HFFc6 (cell line): ENCODE measurements around the gene HES6. TPM values are rescaled to one million over a fixed set of nuclear protein-coding genes. Genes with fewer than 3 reads are reported as not detected.

Experiments
- DNase-seq: peaks from one replicate; pipeline ENCODE4 v3.0.0-alpha.2; 2018
- H3K27ac Mint-ChIP-seq: 2 replicates; pipeline ENCODE4 v1.8.0; 2020; ENCODE audit warnings: mild to moderate bottlenecking, mixed read lengths
- H3K27me3 Mint-ChIP-seq: 2 replicates; pipeline ENCODE4 v1.8.0; 2021; ENCODE audit warnings: mild to moderate bottlenecking, moderate library complexity, mixed read lengths; ENCODE audit not compliant: insufficient read depth
- H3K36me3 Mint-ChIP-seq: 2 replicates; pipeline ENCODE4 v1.8.0; 2021; ENCODE audit warnings: low read depth, mixed read lengths
- H3K4me1 Mint-ChIP-seq: 2 replicates; pipeline ENCODE4 v1.8.0; 2020; ENCODE audit warnings: low read depth, mixed read lengths
- H3K4me3 Mint-ChIP-seq: 2 replicates; pipeline ENCODE4 v1.8.0; 2020; ENCODE audit warnings: mild to moderate bottlenecking, moderate library complexity, mixed read lengths
- H3K9me3 Mint-ChIP-seq: 2 replicates; pipeline ENCODE4 v1.8.0; 2020; ENCODE audit warnings: mild to moderate bottlenecking, mixed read lengths
- CTCF ChIP-seq: fragments of 200-600 bp; sonication (generic); IDR thresholded peaks from 2 replicates; pipeline ENCODE4 v1.5.0; 2021; ENCODE audit warnings: antibody characterized with exemption, mild to moderate bottlenecking
- total RNA-seq, 6 experiments: library from RNA; stranded (reverse); fragmentation: NEBNext Ultra II Directional; extraction: Animal tissue kit (Norgen Biotek cat#: 25700); gene quantifications; 2 replicates in 1 of 6; 3 replicates in 5 of 6; pipeline ENCODE4 v1.2.3, GENCODE V29; 2021

HES6 gene
- total RNA-seq, 6 experiments from 2014 or later, result 0.47 to 1.0 (median 0.82) TPM

DNA sequence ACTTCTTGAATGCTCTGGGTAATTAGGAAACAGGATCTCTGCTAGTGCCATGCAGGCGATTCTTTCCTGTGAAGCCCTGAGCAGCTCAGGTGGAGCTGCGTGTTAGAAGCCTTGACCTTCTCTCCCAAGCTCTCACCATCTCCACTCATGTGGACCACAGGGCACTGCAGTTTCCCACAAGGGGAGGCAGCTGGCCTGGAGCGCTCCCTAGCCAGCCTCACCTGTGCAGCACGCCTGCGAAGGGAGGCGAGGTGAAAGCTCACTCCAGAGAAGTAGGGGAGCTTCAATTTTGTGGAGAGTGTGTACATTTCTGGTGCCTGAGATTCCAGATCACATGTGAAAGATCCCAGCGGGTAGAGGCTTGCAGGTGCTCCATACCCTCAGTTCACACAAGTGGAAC, 11.1 kb upstream of the HES6 start:
- H3K27ac Mint-ChIP-seq, result no peak overlapping the region
- no peaks in the 10 kb centered on the region; the same call in 1 of the 2 replicates for H3K27me3 Mint-ChIP-seq

DNA sequence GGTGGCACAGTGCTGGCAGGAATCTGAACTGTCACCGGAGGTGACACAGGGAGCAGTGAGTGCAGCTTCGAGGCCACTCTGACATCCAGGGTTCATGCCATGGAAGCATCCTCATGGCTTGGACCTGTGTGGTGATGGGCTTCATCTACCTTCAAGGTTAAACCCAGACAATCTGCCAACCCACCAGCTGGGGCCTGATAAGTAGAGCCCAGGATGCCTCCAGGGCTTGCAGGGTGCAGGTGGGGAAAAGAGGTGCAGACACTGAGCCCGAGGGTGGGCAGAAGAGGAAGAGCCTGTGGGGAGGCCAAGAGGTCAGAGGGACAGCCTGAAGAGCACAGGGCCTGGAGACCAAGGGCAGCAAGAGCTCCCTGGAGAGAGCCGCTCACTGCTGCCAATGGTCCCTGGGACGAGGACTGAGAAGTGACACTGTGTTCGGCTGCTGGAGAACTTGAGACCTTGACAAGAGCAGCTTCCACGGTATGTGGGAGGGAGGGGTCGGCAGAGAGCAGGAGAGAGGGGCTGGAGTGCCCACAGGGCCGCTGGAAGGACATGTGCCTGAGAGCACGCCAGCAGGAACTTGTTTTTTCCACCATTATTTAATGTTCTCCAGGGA, 8.1 kb upstream of the HES6 start:
- TF ChIP-seq CTCF, result no peak
- peaks cover 2% of the 10 kb centered on the region; the same call in 1 of the 2 replicates for H3K27me3 Mint-ChIP-seq
- no peak overlapping the region for H3K4me3 Mint-ChIP-seq
- H3K27ac Mint-ChIP-seq, result no peak overlapping the region
- no peak for DNase-seq
- H3K9me3 Mint-ChIP-seq, result no peaks in the 10 kb centered on the region
- peaks cover 14% of the 10 kb centered on the region for H3K36me3 Mint-ChIP-seq
- H3K4me1 Mint-ChIP-seq, result no peaks in the 10 kb centered on the region

More for the DNA sequence above, 11.1 kb upstream of the HES6 start:
- no peak for DNase-seq
- Mint-ChIP-seq H3K9me3 (no peaks in the 10 kb centered on the region), H3K36me3 (peaks cover 12% of the 10 kb centered on the region), H3K4me1 (no peaks in the 10 kb centered on the region), H3K4me3 (no peak overlapping the region)
- TF ChIP-seq CTCF, result no peak

DNA sequence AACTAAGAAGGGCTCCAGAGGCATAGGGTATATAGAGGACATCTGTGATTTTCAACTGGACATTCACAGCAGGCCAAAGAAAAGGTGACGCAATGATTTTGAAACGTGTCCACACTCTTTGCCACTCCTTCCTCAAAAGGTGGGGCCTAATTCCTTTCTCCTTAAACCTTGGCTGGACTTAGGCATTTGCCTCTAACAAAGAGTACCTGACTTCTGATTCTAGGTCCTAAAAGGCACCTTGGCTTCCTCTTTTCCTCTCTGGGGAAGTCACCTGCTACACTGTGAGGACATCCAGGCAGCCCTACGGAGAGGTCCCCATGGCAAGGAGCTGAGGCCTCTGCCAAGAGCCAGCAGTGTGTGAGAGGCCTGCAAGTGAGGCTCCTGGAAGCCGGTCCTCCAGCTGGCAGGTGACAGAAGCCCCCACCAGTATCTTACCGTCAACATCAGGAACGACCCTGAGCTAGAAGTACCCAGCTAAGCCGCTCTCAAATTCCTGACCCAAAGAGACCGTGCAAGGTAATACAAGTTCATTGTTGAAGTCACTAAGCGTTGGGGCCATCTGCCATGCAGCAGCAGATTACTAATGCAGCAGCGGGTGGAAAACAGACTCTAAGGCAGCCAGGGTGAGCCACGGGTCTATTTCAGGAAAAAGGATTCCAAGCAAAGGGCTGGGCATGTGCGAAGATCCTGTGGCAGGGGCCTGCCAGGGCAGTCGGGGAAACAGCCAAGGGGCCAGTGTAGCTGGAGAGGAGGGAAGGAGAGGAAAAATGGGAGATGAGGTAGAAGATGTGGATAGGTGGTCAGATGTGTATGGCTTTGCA, 7.4 kb upstream of the HES6 start:
- no peak overlapping the region for H3K27ac Mint-ChIP-seq

GRCh38 chr2:238244151-238244550, 4.3 kb upstream of the HES6 start:
- H3K27ac Mint-ChIP-seq, result no peak overlapping the region
- H3K9me3 Mint-ChIP-seq, result no peaks in the 10 kb centered on the region
- H3K36me3 Mint-ChIP-seq, result peaks cover 6% of the 10 kb centered on the region; the same call in 1 of the 2 replicates
- H3K27me3 Mint-ChIP-seq, result peaks cover 4% of the 10 kb centered on the region; the same call in 1 of the 2 replicates
- no peak for TF ChIP-seq CTCF
- DNase-seq, result no peak
- no peaks in the 10 kb centered on the region for H3K4me1 Mint-ChIP-seq
- H3K4me3 Mint-ChIP-seq, result no peak overlapping the region

More for the DNA sequence above, 7.4 kb upstream of the HES6 start:
- no peaks in the 10 kb centered on the region for H3K9me3 Mint-ChIP-seq
- no peak for TF ChIP-seq CTCF
- peaks cover 14% of the 10 kb centered on the region for H3K36me3 Mint-ChIP-seq
- peaks cover 2% of the 10 kb centered on the region; the same call in 1 of the 2 replicates for H3K27me3 Mint-ChIP-seq
- H3K4me1 Mint-ChIP-seq, result no peaks in the 10 kb centered on the region
- no peak overlapping the region for H3K4me3 Mint-ChIP-seq
- DNase-seq, result no peak

DNA sequence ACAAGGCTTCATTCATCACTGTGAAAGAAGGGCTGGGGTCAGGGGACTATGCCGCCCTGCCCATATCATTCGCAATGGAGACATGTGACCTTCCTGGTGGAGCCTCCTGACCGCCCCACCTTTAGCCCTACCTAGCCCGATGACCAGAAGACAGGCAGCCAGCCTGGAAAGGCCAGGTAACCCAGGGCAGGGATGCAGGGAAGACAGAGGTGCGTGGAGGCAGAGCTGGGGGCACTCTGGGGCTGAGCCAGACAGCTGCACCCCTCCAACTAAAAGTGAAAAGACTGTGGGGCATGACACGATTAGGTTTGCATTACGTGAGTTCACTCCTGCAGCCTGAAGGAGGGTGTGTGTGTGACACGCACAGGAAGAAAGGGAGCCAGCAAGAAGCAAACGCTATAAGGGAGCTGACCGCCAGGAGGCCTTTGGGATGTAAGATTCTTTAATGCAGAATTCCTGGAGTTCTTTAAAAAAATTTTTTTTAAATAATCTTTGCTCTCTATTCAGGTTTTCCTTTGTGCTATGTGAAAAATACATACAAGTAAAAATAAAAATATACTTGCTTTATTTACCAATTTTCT, 3.7 kb upstream of the HES6 start:
- H3K36me3 Mint-ChIP-seq, result peaks cover 6% of the 10 kb centered on the region; the same call in 1 of the 2 replicates
- H3K27ac Mint-ChIP-seq, result no peak overlapping the region
- TF ChIP-seq CTCF, result no peak
- peaks cover 4% of the 10 kb centered on the region; the same call in 1 of the 2 replicates for H3K27me3 Mint-ChIP-seq
- H3K9me3 Mint-ChIP-seq, result no peaks in the 10 kb centered on the region
- H3K4me1 Mint-ChIP-seq, result no peaks in the 10 kb centered on the region
- no peak overlapping the region for H3K4me3 Mint-ChIP-seq
- no peak for DNase-seq
